Ureter (tissue), 1 donor: ENCODE data around the gene RFX5. TPM values are rescaled to one million over a fixed set of nuclear protein-coding genes. Genes with fewer than 3 reads are reported as not detected.

ENCODE experiments used
- DNase-seq: peaks from one replicate; pipeline ENCODE4 v3.0.0-alpha.2; 2020; ENCODE audit warnings: low spot score
- total RNA-seq: library from RNA; stranded (reverse); gene quantifications from one replicate; pipeline ENCODE4 v1.2.4, GENCODE V29; 2023
- donor health status: DM: yes; HTN: yes; CAD: no.

RFX5 gene
- total RNA-seq, 1 donor from 2014 or later, result 32.5 TPM

DNA sequence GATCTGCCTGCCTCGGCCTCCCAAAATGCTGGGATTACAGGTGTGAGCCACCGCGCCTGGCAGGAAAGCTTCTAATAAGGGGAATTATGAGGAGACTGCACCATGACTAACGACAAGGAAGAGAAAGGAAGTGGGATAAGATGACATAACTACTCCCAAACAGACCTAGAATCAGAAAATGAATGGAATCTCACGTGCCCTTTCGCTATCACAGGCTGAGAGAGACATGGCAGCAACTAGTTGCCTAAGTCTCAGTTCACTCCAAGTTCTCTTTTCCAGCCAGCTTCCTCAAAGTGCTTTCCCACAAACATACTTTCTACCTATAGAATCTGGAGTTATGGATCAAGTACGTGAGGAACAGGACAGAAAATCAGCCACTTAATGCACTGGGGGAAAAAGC is 21.8 kb downstream of the RFX5 start:
- DNase-seq, result no peak

DNA sequence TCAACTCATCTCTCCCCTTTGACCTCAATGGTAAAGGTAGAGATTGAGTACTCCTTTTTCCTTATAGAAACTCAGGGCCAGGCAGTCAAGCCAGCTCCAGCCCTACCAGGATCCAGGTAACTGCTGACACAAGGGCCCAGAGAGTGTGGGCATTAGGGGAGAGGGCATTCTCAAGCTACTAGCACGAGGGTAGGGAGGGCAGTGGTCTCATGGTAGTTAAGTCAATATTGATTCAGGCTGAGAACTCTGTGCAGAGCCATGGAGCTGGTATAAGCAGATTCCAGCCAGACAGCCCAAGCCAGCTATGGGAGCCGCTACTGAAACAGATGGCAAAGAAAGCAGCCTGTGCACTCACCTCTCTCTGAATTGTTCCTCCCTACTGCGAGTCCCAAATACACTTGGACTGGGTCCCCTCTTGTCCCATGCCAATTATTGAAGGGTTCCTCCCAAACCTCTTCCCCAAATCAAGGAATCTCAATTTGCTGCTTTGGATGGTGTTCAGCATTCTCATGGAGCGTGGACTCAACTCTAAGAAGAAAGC is 22.6 kb downstream of the RFX5 start:
- DNase-seq, result no peak

DNA sequence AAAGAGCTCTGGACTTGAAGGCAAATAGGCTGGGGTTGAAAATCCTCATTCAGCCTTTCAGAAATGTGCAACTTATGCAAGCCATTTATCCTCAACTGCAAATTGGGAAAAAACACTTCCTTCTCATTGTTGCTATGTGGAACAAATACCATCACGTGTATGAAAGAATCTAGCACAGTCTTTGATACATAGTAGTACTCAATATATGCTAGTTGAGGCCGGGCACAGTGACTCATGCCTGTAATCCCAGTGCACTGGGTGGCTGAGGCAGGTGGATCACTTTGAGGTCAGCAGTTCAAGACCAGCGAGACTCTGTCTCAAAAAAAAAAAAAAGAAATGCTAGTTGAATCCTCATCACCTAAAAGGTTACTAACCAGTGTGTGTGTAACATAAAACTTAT is 28.1 kb downstream of the RFX5 start:
- DNase-seq, result no peak

DNA sequence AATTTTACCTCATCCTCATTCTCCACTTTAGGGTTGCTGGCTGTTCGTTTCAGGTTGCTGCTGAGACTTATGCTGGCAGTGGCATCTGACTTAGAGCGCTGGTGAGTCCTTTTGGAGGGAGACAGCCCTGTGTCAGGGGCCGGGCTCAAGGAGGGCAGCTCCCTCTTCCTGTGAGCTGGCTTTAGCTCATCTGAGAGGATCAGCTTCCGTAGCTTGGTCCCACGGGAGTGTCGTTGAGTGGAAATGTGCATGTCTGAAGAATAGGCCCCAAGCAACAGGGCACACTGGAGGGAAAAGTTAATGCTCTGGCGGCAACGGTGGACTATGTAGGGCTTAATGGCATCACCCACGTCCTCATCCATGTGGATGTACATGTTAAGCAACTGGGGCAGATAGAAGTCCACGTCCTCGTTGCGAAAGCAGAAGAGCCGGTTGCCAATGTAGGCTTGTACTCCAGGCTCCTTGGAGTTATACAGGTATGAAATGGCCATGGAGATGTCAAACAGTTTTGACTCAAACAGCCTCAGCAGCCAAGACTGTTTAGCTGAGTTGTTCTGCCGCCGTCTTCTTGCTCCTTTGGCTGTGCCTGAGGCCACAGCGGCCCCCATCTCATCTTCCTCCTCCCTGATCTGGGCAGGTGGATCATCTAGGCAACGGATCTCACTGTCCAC is 31.4 kb downstream of the RFX5 start:
- DNase-seq, result no peak

DNA sequence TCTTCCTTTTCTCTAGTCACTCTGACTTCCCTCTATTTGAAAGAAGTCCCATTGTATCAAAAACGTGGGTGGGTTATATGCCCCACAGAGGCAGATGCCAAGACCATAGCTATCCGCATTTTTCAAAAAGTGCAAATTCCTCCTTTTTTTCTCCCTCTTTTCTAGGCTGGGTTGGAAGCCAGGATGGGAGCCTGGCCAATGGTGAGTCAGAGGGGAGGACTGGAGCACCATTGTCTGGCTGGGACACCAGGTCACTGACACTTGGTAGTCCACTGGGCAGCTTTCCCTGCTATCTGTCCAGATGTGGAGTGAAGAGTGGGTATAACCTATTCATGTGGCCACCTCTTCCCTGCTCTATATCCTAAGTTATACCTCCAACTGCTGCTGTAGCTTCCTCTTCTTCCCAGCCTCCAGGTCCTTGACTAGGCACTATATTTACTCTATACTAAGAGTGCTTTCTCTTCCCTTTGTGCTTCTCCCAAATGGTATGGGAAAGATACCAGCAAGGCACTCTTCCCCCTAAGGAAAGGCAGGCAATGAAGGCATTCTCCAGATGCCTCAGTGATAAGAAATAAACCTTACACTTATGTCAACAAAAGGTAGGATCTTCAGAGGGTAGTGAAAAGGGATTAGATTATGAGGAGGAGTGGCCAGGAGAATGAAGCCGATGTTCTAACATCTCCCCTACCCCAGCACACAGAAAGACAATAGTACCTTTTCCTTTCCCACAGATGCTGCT is 32.7 kb downstream of the RFX5 start:
- peak; percentile 69 for DNase-seq

DNA sequence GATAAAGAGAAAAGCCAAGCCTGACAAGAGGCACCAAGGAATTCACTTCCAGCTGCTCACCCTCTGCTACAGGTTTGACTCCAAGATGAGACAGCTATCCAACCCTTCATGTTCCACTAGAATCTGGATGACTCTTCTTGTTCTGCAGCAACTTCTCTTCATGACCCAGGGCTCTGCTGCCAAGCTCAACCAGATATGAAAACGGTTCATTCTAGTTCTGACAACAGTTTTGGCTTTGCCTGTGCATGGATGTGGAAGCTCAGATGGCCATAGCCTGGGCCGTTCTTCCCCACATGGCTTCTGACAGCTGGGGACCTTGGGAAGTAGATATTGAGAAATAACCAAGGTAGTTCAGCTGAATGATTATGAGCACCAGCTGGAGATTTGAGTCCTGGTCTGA is 33.6 kb downstream of the RFX5 start:
- DNase-seq, result no peak

DNA sequence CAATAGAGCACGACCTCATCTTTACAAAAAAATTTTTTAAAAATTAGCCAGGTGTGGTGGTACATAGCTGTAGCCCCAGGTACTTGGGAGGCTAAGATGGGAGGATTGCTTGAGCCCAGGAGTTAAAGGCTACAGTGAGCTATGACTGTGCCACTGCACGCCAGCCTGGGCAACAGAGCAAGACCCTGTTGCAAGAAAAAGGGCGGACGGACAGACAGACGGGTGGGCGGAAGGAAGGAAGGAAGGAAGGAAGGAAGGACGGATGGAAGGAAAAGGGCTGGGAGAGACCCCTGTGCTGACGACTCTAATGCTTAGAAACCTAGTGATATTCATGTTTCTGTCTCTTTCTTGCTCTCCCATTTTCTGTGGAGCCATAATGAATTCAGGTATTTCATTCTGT is 34.2 kb downstream of the RFX5 start:
- DNase-seq, result no peak

DNA sequence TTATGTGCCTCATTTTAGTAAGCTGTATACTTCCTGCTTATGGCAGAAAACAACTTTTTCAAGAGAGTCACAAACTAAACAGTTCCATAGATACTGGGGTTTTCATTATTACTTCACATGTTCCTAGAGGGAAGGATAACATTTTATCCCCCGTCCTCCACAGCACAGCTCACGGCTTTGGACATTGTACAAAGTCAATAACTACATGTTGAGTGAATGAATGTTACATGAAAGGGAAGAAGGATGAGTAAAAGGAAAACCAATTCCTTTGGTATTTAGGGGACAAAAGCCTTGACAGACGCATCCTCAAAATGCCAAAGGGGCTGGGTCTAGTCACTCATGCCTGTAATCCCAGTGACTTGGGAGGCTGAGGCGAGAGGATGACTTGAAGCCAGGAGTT is 34.6 kb downstream of the RFX5 start:
- no peak for DNase-seq

DNA sequence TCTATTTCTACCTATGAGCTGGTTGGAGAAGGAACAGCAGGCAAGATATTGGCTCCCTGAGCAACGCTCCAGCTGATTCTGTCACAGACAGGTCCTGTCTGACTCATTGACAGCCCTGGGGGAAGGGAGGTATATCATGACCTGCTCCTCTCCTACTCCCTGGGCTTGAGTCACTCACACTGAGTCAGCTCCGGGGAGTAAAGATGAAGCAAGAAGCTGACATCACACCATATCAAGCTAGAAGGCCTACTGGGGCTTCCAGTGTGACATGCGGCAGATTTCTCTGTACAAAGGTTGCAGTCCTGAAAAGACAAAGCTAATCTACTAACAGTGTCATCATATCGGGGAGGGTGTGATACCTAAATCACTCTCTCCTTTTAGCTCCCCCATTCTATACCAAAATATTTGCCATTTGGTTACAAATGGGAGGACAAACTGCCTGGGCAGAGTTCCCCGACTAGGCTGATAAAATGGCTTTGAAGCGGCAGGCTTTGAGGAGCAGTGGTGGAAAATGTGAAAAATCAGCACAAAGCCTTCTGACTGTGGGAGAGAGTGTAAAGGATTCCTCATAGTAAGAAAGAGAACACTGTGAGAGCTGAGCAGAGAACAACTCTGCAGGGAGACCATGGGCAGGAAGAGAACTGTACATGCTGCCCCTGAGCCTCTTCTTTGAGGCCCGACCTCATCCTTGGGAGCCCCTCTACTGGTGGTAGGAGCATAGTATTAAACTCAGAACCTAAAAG is 35.3 kb downstream of the RFX5 start:
- DNase-seq, result peak; percentile 84

DNA sequence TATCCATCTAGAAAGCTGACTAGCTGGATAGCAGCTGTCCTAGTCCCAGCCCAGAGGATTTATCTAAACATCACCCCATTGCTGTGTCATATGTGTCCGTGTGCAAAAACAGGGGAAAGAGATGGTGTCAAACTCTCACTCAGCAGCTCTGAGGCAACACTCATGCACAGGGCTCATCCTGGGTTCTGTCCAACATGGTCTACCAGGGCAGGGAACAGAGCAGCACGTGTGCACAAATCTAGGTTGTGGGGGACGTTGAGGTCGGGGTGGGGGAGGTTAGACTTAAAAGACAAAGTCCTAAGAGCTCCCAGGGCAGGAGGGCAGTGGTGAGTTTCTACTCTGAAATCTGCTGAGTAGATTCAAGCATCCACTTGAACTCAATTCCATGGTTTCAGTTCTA is 36.0 kb downstream of the RFX5 start:
- DNase-seq, result no peak

DNA sequence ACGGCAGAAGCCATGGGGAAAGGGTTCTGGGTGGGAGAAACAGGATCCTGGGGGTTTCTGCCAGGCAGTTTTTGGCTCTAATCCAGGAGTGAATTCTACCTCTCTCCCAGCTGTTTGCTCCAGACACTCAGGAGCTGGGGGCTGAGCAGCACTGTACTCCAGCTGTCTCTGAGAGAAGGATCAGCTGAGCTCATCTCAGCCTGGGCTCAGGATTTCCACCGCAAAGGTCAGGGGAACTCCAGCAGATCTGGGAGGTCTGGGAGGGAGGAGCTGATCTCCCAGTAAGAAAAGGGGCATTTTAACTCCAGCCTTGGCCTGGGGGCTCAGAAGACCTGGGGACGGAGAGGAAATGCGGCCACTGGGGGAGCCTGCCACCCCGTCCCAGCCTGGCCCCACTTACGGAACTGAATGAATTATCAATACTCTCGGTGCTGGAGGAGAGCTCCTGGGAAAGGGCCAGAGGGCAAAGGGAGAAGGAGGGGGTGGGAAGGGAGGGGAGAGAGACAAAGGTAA is 37.2 kb downstream of the RFX5 start:
- DNase-seq, result no peak

DNA sequence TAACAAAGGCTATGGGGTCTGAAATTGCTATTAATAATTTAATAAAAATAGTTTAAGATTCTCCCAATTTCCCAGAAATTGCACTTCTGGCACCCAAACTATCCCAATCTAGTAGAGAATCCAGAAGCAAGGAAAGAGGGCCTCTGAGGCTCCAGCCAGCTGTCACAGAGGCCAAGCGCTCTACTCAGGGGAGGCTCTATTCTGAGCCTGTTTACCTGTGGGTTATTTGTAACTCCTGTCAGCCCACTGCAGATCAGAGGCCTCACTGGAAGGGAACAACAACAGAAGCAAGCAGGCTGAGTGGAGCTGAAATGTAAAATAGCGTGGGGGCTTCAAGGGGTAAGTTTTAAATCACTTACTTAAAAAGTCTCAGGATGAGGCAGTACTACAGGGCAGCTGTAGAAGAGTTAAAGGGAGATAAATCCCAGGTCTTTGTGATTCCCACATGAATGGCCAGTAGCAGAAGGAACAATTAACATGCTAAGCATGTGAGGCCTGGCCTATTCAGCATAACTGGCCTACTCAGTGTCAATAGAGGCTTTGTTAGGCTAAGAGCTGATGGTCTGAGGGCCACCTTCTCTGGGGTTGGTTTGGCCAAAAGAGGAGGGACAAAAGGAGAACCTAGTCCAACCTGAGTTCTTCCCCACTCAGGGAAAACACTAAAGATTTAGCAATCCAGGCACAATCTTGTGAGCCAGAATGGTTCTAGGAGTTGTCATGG is 52.1 kb downstream of the RFX5 start:
- DNase-seq, result no peak

DNA sequence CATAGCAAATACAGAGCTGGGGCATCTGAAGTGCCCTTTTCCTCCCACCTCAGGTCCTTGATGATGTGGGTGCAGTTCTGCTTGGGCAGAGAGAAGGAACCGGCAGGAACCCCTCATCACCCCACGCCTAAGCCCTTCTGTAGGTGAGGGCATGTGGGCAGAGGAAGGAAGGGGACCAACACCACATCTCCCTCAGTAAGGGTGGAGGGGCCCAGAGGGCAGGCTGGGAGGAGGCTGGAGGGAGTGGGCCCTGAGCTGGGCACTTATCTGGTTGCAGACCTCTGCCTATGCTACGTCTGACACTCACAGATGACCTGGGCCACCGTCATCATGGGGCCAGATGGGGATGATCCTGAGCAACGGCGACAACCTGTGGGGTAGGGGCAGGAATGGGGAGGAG is 54.0 kb downstream of the RFX5 start:
- DNase-seq, result no peak

DNA sequence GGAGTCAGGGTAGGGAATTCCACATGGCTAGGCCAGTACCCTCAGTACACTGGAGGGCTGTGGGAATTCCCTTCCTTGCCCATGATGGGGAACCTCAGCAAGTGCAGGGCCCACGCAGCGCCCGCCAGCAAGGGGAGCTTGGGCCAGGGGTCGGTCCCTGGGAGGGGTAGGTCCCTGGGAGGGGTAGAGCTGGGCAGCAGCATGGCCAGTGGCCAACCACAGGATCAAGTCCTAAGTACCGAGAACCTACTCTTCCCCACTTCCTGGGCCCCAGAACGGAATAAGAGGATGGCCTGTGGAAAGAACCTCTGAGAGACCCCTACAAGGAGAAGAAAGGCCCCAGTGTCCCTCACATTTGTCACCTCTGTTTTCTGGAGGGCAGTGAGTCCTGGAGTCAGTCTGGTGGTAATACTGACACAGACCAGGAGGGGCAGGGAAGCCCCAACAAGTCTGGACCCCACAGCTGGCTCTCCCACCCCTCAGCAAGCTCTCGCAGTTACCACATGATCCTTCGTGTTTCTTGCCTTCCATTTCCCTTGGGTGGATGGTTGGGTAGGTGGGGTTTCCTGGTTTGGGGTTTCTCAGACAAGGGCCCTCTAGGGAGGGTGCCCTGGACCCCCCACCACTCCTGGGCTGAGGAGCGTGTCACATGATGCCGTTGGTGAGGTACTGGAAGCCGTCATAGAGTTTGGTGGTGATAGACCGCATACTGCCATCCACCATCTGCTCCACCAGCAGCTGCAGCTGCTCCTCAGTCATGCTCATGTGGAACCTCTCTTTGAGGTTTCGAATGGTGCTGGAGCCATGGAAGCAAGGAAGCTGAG is 54.6 kb downstream of the RFX5 start:
- no peak for DNase-seq

DNA sequence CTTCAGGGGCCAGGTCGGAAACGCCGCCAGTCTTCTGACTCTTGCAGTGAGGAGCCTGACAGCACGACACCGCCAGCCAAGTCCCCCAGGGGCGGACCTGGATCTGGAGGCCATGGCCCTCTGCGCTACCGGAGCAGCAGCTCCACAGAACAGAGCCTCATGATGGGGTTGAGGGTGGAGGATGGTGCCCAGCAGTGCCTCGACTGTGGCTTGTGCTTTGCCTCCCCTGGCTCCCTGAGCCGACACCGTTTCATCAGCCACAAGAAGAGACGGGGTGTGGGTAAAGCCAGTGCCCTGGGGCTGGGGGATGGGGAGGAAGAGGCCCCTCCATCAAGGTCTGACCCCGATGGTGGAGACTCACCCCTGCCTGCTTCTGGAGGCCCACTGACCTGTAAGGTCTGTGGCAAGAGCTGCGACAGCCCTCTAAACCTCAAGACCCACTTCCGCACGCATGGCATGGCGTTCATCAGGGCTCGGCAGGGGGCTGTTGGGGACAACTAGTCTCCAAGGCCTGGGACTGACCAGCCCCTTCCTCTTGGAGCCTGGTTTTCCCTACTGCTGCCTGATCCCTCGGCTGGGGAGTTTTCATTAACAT is 56.2 kb downstream of the RFX5 start:
- DNase-seq, result no peak

Other genes with a start within 250 kb of the RFX5 start
- 6.2 TPM for gene SEMA6C, start 200.6 kb downstream of the RFX5 start, total RNA-seq
- 0.34 TPM for gene TNFAIP8L2, start 190.6 kb downstream of the RFX5 start, total RNA-seq
- 12.0 TPM for gene LYSMD1, start 181.3 kb downstream of the RFX5 start, total RNA-seq
- gene SCNM1, start 181.1 kb downstream of the RFX5 start, total RNA-seq, result 24.2 TPM
- gene TMOD4, start 171.3 kb downstream of the RFX5 start, total RNA-seq, result 2.0 TPM
- 52.1 TPM for gene VPS72, start 157.1 kb downstream of the RFX5 start, total RNA-seq
- 55.9 TPM for gene PIP5K1A, start 148.7 kb downstream of the RFX5 start, total RNA-seq
- 120 TPM for gene PSMD4, start 92.5 kb downstream of the RFX5 start, total RNA-seq
- gene ZNF687, start 65.0 kb downstream of the RFX5 start, total RNA-seq, result 27.8 TPM
- 91.5 TPM for gene PI4KB, start 19.8 kb downstream of the RFX5 start, total RNA-seq
- gene SELENBP1, start 25.5 kb upstream of the RFX5 start, total RNA-seq, result 57.1 TPM
- gene PSMB4, start 52.3 kb upstream of the RFX5 start, total RNA-seq, result 205 TPM
- gene POGZ, start 112.2 kb upstream of the RFX5 start, total RNA-seq, result 175 TPM
- 67.4 TPM for gene CGN, start 164.1 kb upstream of the RFX5 start, total RNA-seq
- gene TUFT1, start 193.1 kb upstream of the RFX5 start, total RNA-seq, result 29.5 TPM